Stomach (tissue), 4 donors: ENCODE measurements around the gene MLST8.

Experiments used
- POLR2A ChIP-seq, 4 donors: fragments of 450-650 bp; IDR thresholded peaks; one replicate each; pipeline ENCODE4 v1.6.1; 2016; ENCODE audit warnings: antibody characterized with exemption in 4 of 4, control low read depth in 2 of 4, mild to moderate bottlenecking in 1 of 4, moderate library complexity in 1 of 4
- POLR2AphosphoS5 ChIP-seq, 3 donors: sonication (generic); formaldehyde crosslinking; IDR thresholded peaks; one replicate each; pipeline ENCODE4 v1.6.1; 2016; ENCODE audit warnings: antibody characterized with exemption in 3 of 3
- TF ChIP-seq, protein P1 (sequence below), 7 experiments: fragments of 450-650 bp in 4 of 7; fragments of 200-600 bp in 3 of 7; sonication (generic) in 3 of 7; IDR thresholded peaks; one replicate each; pipeline ENCODE4 v1.5.1; 2016 to 2019; ENCODE audit warnings: antibody characterized with exemption in 7 of 7, control low read depth in 2 of 7, mild to moderate bottlenecking in 1 of 7

DNA sequence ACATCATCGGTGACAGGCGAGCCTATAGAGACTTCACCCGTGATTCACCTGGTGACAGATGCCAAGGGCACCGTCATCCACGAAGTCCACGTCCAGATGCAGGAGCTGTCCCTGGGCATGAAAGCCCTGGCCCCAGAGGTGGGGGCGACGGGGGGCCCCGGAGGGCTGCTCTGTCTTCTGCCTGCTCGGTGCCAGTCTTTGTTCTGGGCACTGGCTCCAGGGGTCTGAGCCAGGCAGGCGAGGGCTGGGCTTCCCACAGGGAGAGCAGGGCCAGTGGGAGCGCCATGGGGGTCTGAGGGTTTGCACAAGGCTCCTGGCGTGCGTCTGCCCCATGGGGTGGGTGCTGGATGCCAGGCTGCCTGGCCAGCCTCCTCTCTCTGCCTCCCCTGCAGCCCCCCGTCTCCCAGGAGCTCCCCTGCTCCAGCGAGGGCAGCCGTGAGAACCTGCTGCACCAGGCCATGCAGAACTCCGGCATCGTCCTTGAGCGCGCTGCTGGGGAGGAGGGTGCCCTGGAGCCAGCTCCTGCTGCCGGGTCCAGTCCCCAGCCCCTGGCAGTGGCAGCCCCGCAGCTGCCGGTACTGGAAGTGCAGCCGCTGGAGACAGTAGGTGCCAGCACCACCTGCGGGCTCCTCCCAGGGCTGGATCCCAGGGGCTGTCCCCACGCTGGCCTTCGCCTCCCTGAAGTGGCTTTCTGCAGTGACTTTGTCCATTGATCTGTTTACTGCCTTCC, 28.0 kb downstream of the MLST8 start:
- TF ChIP-seq POLR2A (IDR thresholded peaks at IDR 0.05) (no peak), POLR2AphosphoS5 (IDR thresholded peaks at IDR 0.05) (no peak)
- TF ChIP-seq, protein P1, sequence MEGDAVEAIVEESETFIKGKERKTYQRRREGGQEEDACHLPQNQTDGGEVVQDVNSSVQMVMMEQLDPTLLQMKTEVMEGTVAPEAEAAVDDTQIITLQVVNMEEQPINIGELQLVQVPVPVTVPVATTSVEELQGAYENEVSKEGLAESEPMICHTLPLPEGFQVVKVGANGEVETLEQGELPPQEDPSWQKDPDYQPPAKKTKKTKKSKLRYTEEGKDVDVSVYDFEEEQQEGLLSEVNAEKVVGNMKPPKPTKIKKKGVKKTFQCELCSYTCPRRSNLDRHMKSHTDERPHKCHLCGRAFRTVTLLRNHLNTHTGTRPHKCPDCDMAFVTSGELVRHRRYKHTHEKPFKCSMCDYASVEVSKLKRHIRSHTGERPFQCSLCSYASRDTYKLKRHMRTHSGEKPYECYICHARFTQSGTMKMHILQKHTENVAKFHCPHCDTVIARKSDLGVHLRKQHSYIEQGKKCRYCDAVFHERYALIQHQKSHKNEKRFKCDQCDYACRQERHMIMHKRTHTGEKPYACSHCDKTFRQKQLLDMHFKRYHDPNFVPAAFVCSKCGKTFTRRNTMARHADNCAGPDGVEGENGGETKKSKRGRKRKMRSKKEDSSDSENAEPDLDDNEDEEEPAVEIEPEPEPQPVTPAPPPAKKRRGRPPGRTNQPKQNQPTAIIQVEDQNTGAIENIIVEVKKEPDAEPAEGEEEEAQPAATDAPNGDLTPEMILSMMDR (IDR thresholded peaks at IDR 0.05) = no peak
